Stomach (tissue), 4 donors: Measurements from ENCODE around the gene PKD1.
"Not testable (repeated sequence)": the region's sequence is repeated elsewhere in the genome, so short reads cannot be mapped to it uniquely, and the experiment has no call there.

Experiments used
- CTCF ChIP-seq, 7 experiments: fragments of 450-650 bp in 4 of 7; fragments of 200-600 bp in 3 of 7; sonication (generic) in 3 of 7; IDR thresholded peaks; one replicate each; pipeline ENCODE4 v1.5.1; 2016 to 2019; ENCODE audit warnings: antibody characterized with exemption in 7 of 7, control low read depth in 2 of 7, mild to moderate bottlenecking in 1 of 7
- POLR2A ChIP-seq, 4 donors: fragments of 450-650 bp; IDR thresholded peaks; one replicate each; pipeline ENCODE4 v1.6.1; 2016; ENCODE audit warnings: antibody characterized with exemption in 4 of 4, control low read depth in 2 of 4, mild to moderate bottlenecking in 1 of 4, moderate library complexity in 1 of 4

- TF ChIP-seq CTCF, POLR2A (IDR thresholded peaks at IDR 0.05): not testable (repeated sequence)
These were observed 29.9 kb downstream of the PKD1 start for GRCh38 chr16:2105769-2106168.
